Endodermal cell (in vitro differentiated cells): ENCODE results near the gene UBE2D4. TPM values are rescaled to one million over a fixed set of nuclear protein-coding genes. Genes with fewer than 3 reads are reported as not detected.
A peak's percentile ranks its signal among the peaks of the same experiment; 100 is the strongest.

Experiments
- DNase-seq: peaks from one replicate; pipeline ENCODE4 v3.0.0-alpha.2; 2017
- H3K27ac ChIP-seq: 2 replicates; pipeline ENCODE4 v1.5.1; 2013; ENCODE audit warnings: mild to moderate bottlenecking, low read depth, low read length, moderate library complexity
- H3K27me3 ChIP-seq: 2 replicates; pipeline ENCODE4 v1.6.1; 2013; ENCODE audit warnings: mild to moderate bottlenecking, low read length, moderate library complexity; ENCODE audit not compliant: insufficient read depth, control insufficient read depth, poor library complexity, severe bottlenecking
- H3K36me3 ChIP-seq: 2 replicates; pipeline ENCODE4 v1.7.0; 2013; ENCODE audit warnings: mild to moderate bottlenecking, low read length, moderate library complexity; ENCODE audit not compliant: control insufficient read depth, insufficient read depth
- H3K4me1 ChIP-seq: one replicate; pipeline ENCODE4 v1.7.0; 2013; ENCODE audit warnings: low read length; ENCODE audit not compliant: control insufficient read depth, insufficient read depth
- H3K4me3 ChIP-seq: 2 replicates; pipeline ENCODE4 v1.5.1; 2013; ENCODE audit warnings: mild to moderate bottlenecking, low read length, moderate library complexity
- H3K9ac ChIP-seq: 2 replicates; pipeline ENCODE4 v1.6.1; 2013; ENCODE audit warnings: mild to moderate bottlenecking, low read length, moderate library complexity; ENCODE audit not compliant: poor library complexity, severe bottlenecking; ENCODE audit errors: extremely low read depth
- H3K9me3 ChIP-seq: 2 replicates; pipeline ENCODE4 v1.6.1; 2013; ENCODE audit warnings: mild to moderate bottlenecking, low read length, moderate library complexity; ENCODE audit not compliant: control insufficient read depth
- H3K27ac Mint-ChIP-seq: 2 replicates; pipeline ENCODE4 v1.8.0; 2020; ENCODE audit warnings: mixed read lengths
- H3K27me3 Mint-ChIP-seq: 2 replicates; pipeline ENCODE4 v1.8.0; 2021; ENCODE audit warnings: mild to moderate bottlenecking, mixed read lengths; ENCODE audit not compliant: insufficient read depth
- H3K36me3 Mint-ChIP-seq: 2 replicates; pipeline ENCODE4 v1.8.0; 2020; ENCODE audit warnings: low read depth, mixed read lengths
- H3K4me1 Mint-ChIP-seq: 2 replicates; pipeline ENCODE4 v1.8.0; 2020; ENCODE audit warnings: mixed read lengths
- H3K4me3 Mint-ChIP-seq: 2 replicates; pipeline ENCODE4 v1.8.0; 2020; ENCODE audit warnings: mild to moderate bottlenecking, moderate library complexity, mixed read lengths
- H3K9me3 Mint-ChIP-seq: 2 replicates; pipeline ENCODE4 v1.8.0; 2020; ENCODE audit warnings: mild to moderate bottlenecking, mixed read lengths
- CTCF ChIP-seq: fragments of 200-600 bp; sonication (generic); conservative IDR thresholded peaks from 2 replicates; pipeline ENCODE4 v1.5.0; 2021; ENCODE audit warnings: antibody characterized with exemption, mild to moderate bottlenecking
- WGBS, 2 experiments: methylation state at CpG; one replicate each; pipeline versions ENCODE4 v1.1.5 to v1.1.7; 2013; ENCODE audit warnings: missing lambda C conversion rate in 2 of 2, mixed read lengths in 1 of 2; ENCODE audit not compliant: insufficient coverage in 1 of 2, insufficient read length in 1 of 2; 5-methylcytosine and 5-hydroxymethylcytosine counted together
- total RNA-seq, 2 donors: library from RNA; stranded (reverse); fragmentation: NEBNext Ultra II Directional in 1 of 2; extraction: Animal tissue kit (Norgen Biotek cat#: 25700) in 1 of 2; gene quantifications; 2 replicates in 1 of 2; 3 replicates in 1 of 2; pipeline ENCODE4 v1.2.1, GENCODE V29; 2021

The UBE2D4 gene
- total RNA-seq, 2 donors from 2014 or later, result 10.0 to 10.7 TPM

- DNase-seq, result peak; percentile 80
- WGBS, 2 experiments, result 1% methylated on average over 13 to 73 of the region's 73 CpGs
- H3K27ac ChIP-seq, result no peak within 1 kb of the TSS
- peak within 1 kb of the TSS; percentile 81 for H3K4me3 ChIP-seq
- H3K9me3 Mint-ChIP-seq, result no peaks in the 10 kb centered on the region
- H3K27me3 Mint-ChIP-seq, result no peaks in the 10 kb centered on the region
- H3K9me3 ChIP-seq, result no peaks in the 10 kb centered on the region
- peaks cover 7% of the 10 kb centered on the region for H3K4me1 Mint-ChIP-seq
- H3K4me3 Mint-ChIP-seq, result peak within 1 kb of the TSS; percentile 80
- peak within 1 kb of the TSS; percentile 89 for H3K27ac Mint-ChIP-seq
- H3K36me3 ChIP-seq, result no peaks in the 10 kb centered on the region
- no peaks in the 10 kb centered on the region for H3K27me3 ChIP-seq
- no peaks in the 10 kb centered on the region for H3K36me3 Mint-ChIP-seq
- no peaks in the 10 kb centered on the region for H3K4me1 ChIP-seq
- H3K9ac ChIP-seq, result peak within 1 kb of the TSS; percentile 47
- TF ChIP-seq CTCF, result no peak
These were observed 19.8 kb upstream of the UBE2D4 start, which contains the start of gene URGCP for GRCh38 chr7:43906331-43907010. Gene URGCP, minus strand, starts transcription at chr7:43906596. Its CDS starts 21 bp downstream, at chr7:43906575.

- no peaks in the 10 kb centered on the region for H3K4me1 ChIP-seq
- no peak for TF ChIP-seq CTCF
- no peak overlapping the region for H3K4me3 ChIP-seq
- Mint-ChIP-seq H3K4me1 (no peaks in the 10 kb centered on the region), H3K9me3 (peaks cover 20% of the 10 kb centered on the region), H3K27me3 (no peaks in the 10 kb centered on the region), H3K36me3 (no peaks in the 10 kb centered on the region), H3K4me3 (no peak overlapping the region), H3K27ac (no peak overlapping the region)
- no peaks in the 10 kb centered on the region for H3K9me3 ChIP-seq
- no peak overlapping the region for H3K9ac ChIP-seq
- H3K27ac ChIP-seq, result no peak overlapping the region
- WGBS, 2 experiments, result 95 to 100% methylated on average over 4 to 5 of the region's 5 CpGs
- H3K27me3 ChIP-seq, result no peaks in the 10 kb centered on the region
- H3K36me3 ChIP-seq, result no peaks in the 10 kb centered on the region
- peak; percentile 67 for DNase-seq
These were observed 11.4 kb upstream of the UBE2D4 start for GRCh38 chr7:43914795-43915194.

- 79 to 82% methylated on average over 3 to 5 of the region's 5 CpGs for WGBS, 2 experiments
- H3K4me1 Mint-ChIP-seq, result no peaks in the 10 kb centered on the region
- H3K36me3 Mint-ChIP-seq, result no peaks in the 10 kb centered on the region
- Histone ChIP-seq H3K4me1 (no peaks in the 10 kb centered on the region), H3K27me3 (no peaks in the 10 kb centered on the region), H3K9me3 (no peaks in the 10 kb centered on the region), H3K9ac (no peak overlapping the region), H3K4me3 (no peak overlapping the region), H3K27ac (no peak overlapping the region), H3K36me3 (no peaks in the 10 kb centered on the region)
- DNase-seq, result no peak
- no peak for TF ChIP-seq CTCF
- no peak overlapping the region for H3K4me3 Mint-ChIP-seq
- H3K9me3 Mint-ChIP-seq, result peaks cover 20% of the 10 kb centered on the region
- H3K27me3 Mint-ChIP-seq, result no peaks in the 10 kb centered on the region
- H3K27ac Mint-ChIP-seq, result no peak overlapping the region
These were observed 10.3 kb upstream of the UBE2D4 start for GRCh38 chr7:43915907-43916306.
